ENCODE results near the gene EIF2AK3.

EIF2AK3 gene

GRCh38 chr2:88538362-88538917, 88.8 kb downstream of the EIF2AK3 start:
- ATAC-seq = no peak

- ATAC-seq = no peak
These were observed 89.6 kb downstream of the EIF2AK3 start for GRCh38 chr2:88537640-88538039.

GRCh38 chr2:88530081-88530480, 97.2 kb downstream of the EIF2AK3 start:
- ATAC-seq = no peak

DNA sequence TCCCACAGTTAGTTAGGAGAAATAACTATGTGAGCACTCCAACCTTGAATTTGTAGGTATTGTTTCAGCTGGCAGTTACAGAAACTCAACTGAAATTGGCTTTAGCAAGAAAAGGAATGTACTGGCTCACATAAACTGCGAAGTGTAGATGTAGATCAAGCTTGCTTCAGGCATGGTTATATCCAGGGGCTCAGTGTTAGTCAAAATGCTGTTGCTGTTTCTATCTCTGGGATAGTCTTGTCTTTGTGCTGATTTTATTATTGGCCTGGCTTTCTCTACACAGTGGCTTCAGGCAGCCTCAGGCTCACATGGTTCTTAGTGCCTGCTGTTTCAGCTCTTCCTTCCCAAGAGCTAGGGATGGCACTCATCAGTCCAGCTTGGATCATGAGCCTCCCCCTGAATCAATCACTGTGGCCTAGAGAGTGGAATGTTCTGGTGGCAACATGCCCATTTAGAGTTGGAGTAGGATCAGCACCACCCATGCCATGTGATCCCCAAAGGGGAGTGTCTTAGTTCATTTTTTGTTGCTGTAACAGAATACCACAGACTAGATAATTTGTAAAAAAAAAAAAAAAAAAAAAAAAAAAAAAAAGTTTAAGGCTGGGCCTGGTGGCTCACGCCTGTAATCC, 105.7 kb downstream of the EIF2AK3 start:
- no peak for ATAC-seq

- ATAC-seq = no peak
These were observed 109.5 kb downstream of the EIF2AK3 start for GRCh38 chr2:88517759-88518201.

Measured in activated CD4-positive, CD25-positive, alpha-beta regulatory T cell treated with anti-CD3 and anti-CD28 coated beads, Interleukin-2, amount 50 U/mL, for 24 hours (primary cell).